Prostate gland (tissue), 2 donors: Measurements from ENCODE around the gene GRK3. TPM values are rescaled to one million over a fixed set of nuclear protein-coding genes. Genes with fewer than 3 reads are reported as not detected.

Experiments used
- DNase-seq: peaks from one replicate; pipeline ENCODE4 v3.0.0-alpha.2; 2019; ENCODE audit warnings: low spot score
- H3K27ac ChIP-seq, 2 donors: fragments of 200-600 bp; sonication (generic); 2 replicates each; pipeline ENCODE4 v1.5.1; 2017 to 2019
- H3K27me3 ChIP-seq: fragments of 200-600 bp; sonication (generic); replicated peaks from 2 replicates; pipeline ENCODE4 v1.5.1; 2019; ENCODE audit not compliant: insufficient read depth
- H3K36me3 ChIP-seq, 2 donors: fragments of 200-600 bp; sonication (generic); 1 replicate in 1 of 2; 2 replicates in 1 of 2; pipeline versions ENCODE4 v1.5.1 to v1.8.1; 2017 to 2019
- H3K4me1 ChIP-seq: fragments of 200-600 bp; sonication (generic); replicated peaks from 2 replicates; pipeline ENCODE4 v1.5.1; 2019
- H3K4me3 ChIP-seq, 2 donors: fragments of 200-600 bp; sonication (generic); 2 replicates each; pipeline ENCODE4 v1.5.1; 2017 to 2019
- H3K9me3 ChIP-seq: fragments of 200-600 bp; sonication (generic); 2 replicates; pipeline ENCODE4 v1.5.1; 2017
- POLR2A ChIP-seq: fragments of 450-650 bp; IDR thresholded peaks from one replicate; pipeline ENCODE4 v1.6.1; 2016; ENCODE audit warnings: antibody characterized with exemption, mild to moderate bottlenecking
- POLR2AphosphoS5 ChIP-seq: sonication (generic); formaldehyde crosslinking; IDR thresholded peaks from one replicate; pipeline ENCODE4 v1.6.1; 2017; ENCODE audit warnings: antibody characterized with exemption
- WGBS: methylation state at CpG from one replicate; pipeline ENCODE4 v1.1.5; 2018; 5-methylcytosine and 5-hydroxymethylcytosine counted together
- intact Hi-C: fragments of 100-400 bp; cut with DNase I; formaldehyde crosslinking; loops from one replicate; pipeline ENCODE4 v1.14.2; 2022
- total RNA-seq, 2 donors: library from RNA; depleted of rRNA; stranded (reverse); fragments of >200 nt; gene quantifications; one replicate each; pipeline ENCODE4 v1.1.0, GENCODE V29; 2016
- TF ChIP-seq, protein P1 (sequence below), 4 experiments: fragments of 200-600 bp in 2 of 4; fragments of 450-650 bp in 2 of 4; sonication (generic) in 2 of 4; IDR thresholded peaks; 1 replicate in 3 of 4; 2 replicates in 1 of 4; pipeline ENCODE4 v1.5.1; 2016 to 2019; ENCODE audit warnings: antibody characterized with exemption in 4 of 4, mild to moderate bottlenecking in 2 of 4, moderate library complexity in 2 of 4

GRK3 gene
- total RNA-seq, 2 donors from 2014 or later, result 10.2 to 16.9 TPM

GRCh38 chr22:25698461-25698860 lies 134.0 kb downstream of the GRK3 start:
- H3K36me3 ChIP-seq, result no peaks in the 10 kb centered on the region
- WGBS, result 92% methylated on average over 7 of the region's 7 CpGs
- no peak overlapping the region for H3K27ac ChIP-seq
- no peak overlapping the region for H3K4me3 ChIP-seq
- no peaks in the 10 kb centered on the region for H3K9me3 ChIP-seq
- intact Hi-C loops, result loop anchor here (10.0 kb wide), 1 partner anchor 154 kb away; no protein-coding TSS in a partner anchor
- H3K4me1 ChIP-seq, result no peaks in the 10 kb centered on the region
- no peaks in the 10 kb centered on the region for H3K27me3 ChIP-seq
- TF ChIP-seq POLR2AphosphoS5 (no peak), POLR2A (no peak)
- TF ChIP-seq, protein P1, sequence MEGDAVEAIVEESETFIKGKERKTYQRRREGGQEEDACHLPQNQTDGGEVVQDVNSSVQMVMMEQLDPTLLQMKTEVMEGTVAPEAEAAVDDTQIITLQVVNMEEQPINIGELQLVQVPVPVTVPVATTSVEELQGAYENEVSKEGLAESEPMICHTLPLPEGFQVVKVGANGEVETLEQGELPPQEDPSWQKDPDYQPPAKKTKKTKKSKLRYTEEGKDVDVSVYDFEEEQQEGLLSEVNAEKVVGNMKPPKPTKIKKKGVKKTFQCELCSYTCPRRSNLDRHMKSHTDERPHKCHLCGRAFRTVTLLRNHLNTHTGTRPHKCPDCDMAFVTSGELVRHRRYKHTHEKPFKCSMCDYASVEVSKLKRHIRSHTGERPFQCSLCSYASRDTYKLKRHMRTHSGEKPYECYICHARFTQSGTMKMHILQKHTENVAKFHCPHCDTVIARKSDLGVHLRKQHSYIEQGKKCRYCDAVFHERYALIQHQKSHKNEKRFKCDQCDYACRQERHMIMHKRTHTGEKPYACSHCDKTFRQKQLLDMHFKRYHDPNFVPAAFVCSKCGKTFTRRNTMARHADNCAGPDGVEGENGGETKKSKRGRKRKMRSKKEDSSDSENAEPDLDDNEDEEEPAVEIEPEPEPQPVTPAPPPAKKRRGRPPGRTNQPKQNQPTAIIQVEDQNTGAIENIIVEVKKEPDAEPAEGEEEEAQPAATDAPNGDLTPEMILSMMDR (IDR thresholded peaks at IDR 0.05), result no peak
- no peak for DNase-seq

GRCh38 chr22:25698978-25699377 lies 134.5 kb downstream of the GRK3 start:
- no peak for DNase-seq
- H3K27ac ChIP-seq, result no peak overlapping the region
- intact Hi-C loops, result loop anchor here (10.0 kb wide), 1 partner anchor 154 kb away; no protein-coding TSS in a partner anchor
- no peaks in the 10 kb centered on the region for H3K4me1 ChIP-seq
- no peaks in the 10 kb centered on the region for H3K27me3 ChIP-seq
- no peak overlapping the region for H3K4me3 ChIP-seq
- TF ChIP-seq, protein P1 (IDR thresholded peaks at IDR 0.05), result no peak
- no peak for TF ChIP-seq POLR2AphosphoS5
- no peak for TF ChIP-seq POLR2A
- no peaks in the 10 kb centered on the region for H3K36me3 ChIP-seq
- H3K9me3 ChIP-seq, result no peaks in the 10 kb centered on the region
- 91% methylated on average over 6 of the region's 6 CpGs for WGBS

DNA sequence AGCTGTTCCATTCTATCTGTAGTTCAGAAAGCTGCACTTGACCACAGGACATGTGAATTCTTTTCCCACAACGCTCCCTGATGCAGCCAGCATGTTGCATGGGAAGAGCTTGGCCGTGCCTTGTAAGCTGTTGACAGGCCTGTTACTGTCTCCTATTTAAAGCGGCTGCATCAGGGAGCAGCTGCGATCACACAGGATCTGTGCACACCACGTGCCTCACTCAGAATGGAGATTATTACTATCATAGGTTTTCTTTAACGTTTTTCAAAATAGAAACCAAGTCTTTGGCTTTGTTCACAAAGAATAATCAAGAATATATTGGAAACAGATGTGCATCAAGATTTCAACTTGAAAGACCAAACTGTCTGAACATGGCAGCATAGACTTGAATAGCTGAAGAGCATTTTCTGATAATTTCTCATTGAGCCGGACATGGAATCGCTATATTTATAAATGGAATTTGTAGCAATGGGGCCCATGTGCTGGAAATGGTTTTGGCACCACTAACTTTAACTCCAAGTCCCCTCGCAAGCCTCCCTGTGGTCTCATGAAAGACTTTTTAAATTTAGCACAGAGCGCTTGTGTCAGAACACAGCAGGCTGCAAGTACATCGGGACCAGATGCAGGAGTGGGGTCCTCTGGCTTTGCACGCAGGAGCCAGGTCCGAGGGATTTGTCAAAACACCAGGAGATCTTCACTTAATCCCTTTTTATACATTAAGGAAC lies 136.7 kb downstream of the GRK3 start:
- TF ChIP-seq, protein P1 (IDR thresholded peaks at IDR 0.05), result no peak
- no peak for TF ChIP-seq POLR2AphosphoS5
- TF ChIP-seq POLR2A, result no peak
- Histone ChIP-seq H3K27ac (no peak overlapping the region), H3K36me3 (no peaks in the 10 kb centered on the region), H3K4me3 (no peak overlapping the region), H3K27me3 (no peaks in the 10 kb centered on the region), H3K4me1 (no peaks in the 10 kb centered on the region), H3K9me3 (no peaks in the 10 kb centered on the region)
- WGBS, result 66% methylated on average over 13 of the region's 13 CpGs
- intact Hi-C loops, result no loop called here
- DNase-seq, result no peak

DNA sequence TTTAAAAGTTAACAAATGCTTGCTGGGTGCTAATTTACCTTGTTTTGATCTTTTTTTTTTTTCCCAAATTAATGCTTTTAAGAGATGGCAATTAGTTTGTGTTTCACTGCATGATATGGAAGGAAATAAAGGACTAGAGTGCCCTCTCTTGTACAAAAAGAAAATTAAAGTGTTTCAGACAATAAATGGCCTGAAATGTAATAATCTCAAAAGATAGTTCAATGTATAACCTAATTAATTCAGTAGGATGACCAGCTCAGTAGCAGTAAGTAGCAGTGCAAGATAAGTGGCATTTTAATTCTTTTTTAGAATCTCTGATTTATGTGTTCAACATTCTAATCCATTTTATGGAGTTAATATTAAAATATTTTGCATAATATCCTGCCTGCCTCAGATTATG lies 137.6 kb downstream of the GRK3 start:
- intact Hi-C loops, result loop anchor here (2.0 kb wide), 1 partner anchor 239 kb away; no protein-coding TSS in a partner anchor

More for the DNA sequence above, 137.6 kb downstream of the GRK3 start:
- Histone ChIP-seq H3K27ac (no peak overlapping the region), H3K27me3 (no peaks in the 10 kb centered on the region), H3K9me3 (no peaks in the 10 kb centered on the region), H3K4me1 (no peaks in the 10 kb centered on the region), H3K36me3 (no peaks in the 10 kb centered on the region), H3K4me3 (no peak overlapping the region)
- no peak for DNase-seq
- TF ChIP-seq, protein P1 (IDR thresholded peaks at IDR 0.05), result peak in 3 of 4 experiments; percentile 18 to 64 (median 56)
- TF ChIP-seq POLR2AphosphoS5, result no peak
